HG03175 (cell line): ENCODE measurements around the gene GOLGA2.

Experiments used
- ATAC-seq: cut with Tn5 transposase; IDR thresholded peaks from one replicate; pipeline ENCODE4 v1.9.1; 2021; ENCODE audit warnings: mild to moderate bottlenecking, moderate library complexity; ENCODE audit not compliant: unreplicated experiment

The GOLGA2 gene

GRCh38 chr9:128215491-128216409 lies 60.1 kb downstream of the GOLGA2 start:
- no peak for ATAC-seq

DNA sequence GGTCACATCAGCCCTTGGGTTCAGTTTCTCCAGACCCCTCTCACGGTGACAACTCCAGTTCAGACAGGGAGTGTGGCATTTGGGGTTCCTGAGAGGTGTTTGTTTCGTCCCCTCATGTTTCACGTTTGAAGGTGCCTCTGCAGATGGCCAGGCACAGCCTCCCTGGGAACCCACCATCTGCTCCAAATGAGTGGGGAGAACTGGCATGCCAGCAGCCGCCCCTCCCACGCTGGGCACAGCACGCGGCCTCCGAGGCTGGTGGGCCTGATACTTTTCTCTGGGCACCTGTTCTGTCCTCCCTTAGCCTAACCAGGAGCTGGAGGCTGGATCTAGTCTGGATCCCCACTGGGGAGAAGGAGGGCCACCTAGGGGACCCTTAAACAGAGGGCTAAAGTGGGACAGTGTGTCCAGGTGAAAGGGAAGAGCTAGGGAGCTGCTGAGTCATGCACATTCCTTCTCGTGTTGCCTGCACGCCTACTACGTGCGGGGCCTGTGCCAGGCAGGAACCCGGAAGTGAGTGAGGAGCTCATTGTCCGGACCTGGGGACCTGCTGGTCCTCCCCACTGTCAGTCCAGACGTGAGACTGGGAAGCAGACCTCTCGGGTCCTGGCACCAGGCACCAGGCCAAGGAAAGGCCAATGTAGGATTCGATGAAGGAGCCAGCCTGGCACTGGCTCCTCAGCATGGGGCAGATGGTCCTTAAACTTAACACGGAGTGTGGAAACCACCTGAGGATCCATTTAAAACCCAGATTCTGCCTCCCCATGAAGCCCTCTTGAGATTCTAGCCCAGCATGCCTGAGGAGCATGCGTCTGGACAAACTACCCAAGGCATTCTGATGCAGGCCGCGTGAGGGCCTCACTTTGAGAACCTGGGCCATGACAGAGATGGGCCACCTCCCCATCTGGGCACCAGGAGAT lies 61.0 kb downstream of the GOLGA2 start:
- ATAC-seq, result no peak

- ATAC-seq, result no peak
These were observed 61.9 kb downstream of the GOLGA2 start for GRCh38 chr9:128213746-128214497.

DNA sequence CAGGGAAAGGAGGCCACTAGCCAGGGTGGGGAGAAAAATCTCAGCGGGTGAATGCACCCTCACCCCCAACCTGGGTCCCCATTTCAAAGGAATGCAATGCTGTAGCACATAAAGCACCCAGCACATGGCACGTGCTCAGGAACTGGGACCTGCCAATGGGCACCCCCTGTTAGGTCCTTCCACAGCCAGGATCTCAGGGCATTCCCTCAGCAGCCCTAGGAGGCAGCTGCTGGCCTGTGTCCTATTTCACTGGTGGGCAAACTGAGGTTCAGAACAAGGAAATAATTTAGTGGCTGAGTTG lies 63.9 kb downstream of the GOLGA2 start:
- no peak for ATAC-seq

GRCh38 chr9:128211186-128211980 lies 64.4 kb downstream of the GOLGA2 start:
- no peak for ATAC-seq

GRCh38 chr9:128208946-128209669 lies 66.7 kb downstream of the GOLGA2 start:
- no peak for ATAC-seq

- no peak for ATAC-seq
These were observed 67.4 kb downstream of the GOLGA2 start for GRCh38 chr9:128208386-128208785.

GRCh38 chr9:128206916-128207910 lies 68.6 kb downstream of the GOLGA2 start:
- ATAC-seq, result no peak

DNA sequence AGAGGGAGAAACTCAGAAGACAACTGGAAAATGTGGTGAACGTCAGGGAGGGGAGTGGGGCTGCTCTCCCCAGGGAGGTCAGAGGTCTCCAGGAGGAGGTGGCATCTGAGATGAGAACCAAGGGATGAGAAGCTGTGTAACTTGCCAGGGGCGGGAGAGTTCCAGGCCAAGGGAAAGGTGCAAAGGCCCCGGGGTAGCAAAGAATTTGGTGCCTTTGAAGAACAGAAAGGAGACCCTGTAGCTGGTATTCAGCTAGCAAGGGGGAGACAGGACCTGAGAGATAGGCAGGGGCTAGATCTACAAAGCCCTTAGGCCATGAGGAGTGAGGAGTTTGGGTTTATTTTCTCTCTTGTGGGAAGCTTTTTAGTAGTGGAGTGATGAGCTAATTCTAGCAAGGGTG lies 69.3 kb downstream of the GOLGA2 start:
- ATAC-seq, result no peak
